OCI-LY1 (cell line): ENCODE results near the gene MAD2L1BP.

ENCODE experiments used
- CTCF ChIP-seq: fragments of 200-600 bp; sonication (generic), shearing (Covaris generic); IDR thresholded peaks from 2 replicates; pipeline ENCODE4 v1.5.1; 2017; ENCODE audit warnings: mild to moderate bottlenecking, antibody characterized with exemption, low read length, moderate library complexity, mixed read lengths
- EZH2 ChIP-seq: fragments of 200-600 bp; sonication (generic), shearing (Covaris generic); IDR thresholded peaks from 2 replicates; pipeline ENCODE4 v1.8.0; 2017; ENCODE audit warnings: borderline replicate concordance, mixed run types, mild to moderate bottlenecking, antibody characterized with exemption, low read length, moderate library complexity, mixed read lengths

GRCh38 chr6:43623880-43624785, 11.5 kb upstream of the MAD2L1BP start:
- no peak for TF ChIP-seq CTCF
- TF ChIP-seq EZH2: no peak
